A673 (cell line): ENCODE measurements around the gene BAAT.

Experiments
- CTCF ChIP-seq: fragments of 300-800, 200-600 bp; sonication (generic); conservative IDR thresholded peaks from 2 replicates; pipeline ENCODE4 v1.5.1; 2017; ENCODE audit warnings: low read depth, mild to moderate bottlenecking, antibody characterized with exemption, low read length, moderate library complexity, mixed read lengths
- EZH2 ChIP-seq: fragments of 200-600 bp; sonication (generic); IDR thresholded peaks from 2 replicates; pipeline ENCODE4 v1.6.1; 2017; ENCODE audit warnings: borderline replicate concordance, low read depth, mild to moderate bottlenecking, mixed read lengths, antibody characterized with exemption, low read length; ENCODE audit not compliant: poor library complexity, severe bottlenecking

DNA sequence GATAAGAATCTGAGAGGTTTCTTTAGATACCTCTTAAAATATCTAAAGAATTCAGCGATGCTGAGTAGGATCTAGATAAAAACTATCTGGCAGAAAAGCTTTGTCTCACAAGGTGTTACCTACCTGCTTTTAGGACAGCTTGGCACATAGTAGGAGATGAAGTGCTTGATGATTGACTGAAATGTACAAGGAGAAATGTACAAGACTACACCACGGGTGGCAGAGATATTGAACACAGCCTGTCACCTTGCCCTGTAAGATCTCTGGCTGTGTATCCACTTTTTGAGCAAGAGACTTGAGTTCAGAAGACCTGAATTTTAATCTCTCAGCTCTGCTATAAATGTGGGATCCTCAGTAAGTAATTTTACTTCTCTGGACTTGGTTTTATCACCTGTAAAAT lies 35.1 kb upstream of the BAAT start:
- TF ChIP-seq CTCF (no peak), EZH2 (no peak)
